Endothelial cell of umbilical vein (primary cell): Measurements from ENCODE around the gene MAML3. TPM values are rescaled to one million over a fixed set of nuclear protein-coding genes. Genes with fewer than 3 reads are reported as not detected.

Experiments
- BruUV-seq: library from RNA; stranded (reverse); fragments of 400-500 nt; replicated peaks from 2 replicates; lab custom pipeline; 2021; lab: Mats Ljungman, UMichigan
- CTCF ChIA-PET: fragments of 300-600, 350-600 bp; sonication (Branson Sonifier 250); formaldehyde crosslinking; loops from one replicate; lab custom pipeline; 2021; ENCODE audit warnings: antibody characterized with exemption, inconsistent platforms; lab: Charles Lee
- POLR2A ChIA-PET: fragments of 300-600, 350-600 bp; sonication (Branson Sonifier 250); formaldehyde crosslinking; loops from one replicate; lab custom pipeline; 2021; ENCODE audit warnings: antibody characterized with exemption, inconsistent platforms; lab: Charles Lee
- DNase-seq: peaks from one replicate; pipeline ENCODE4 v3.0.0-alpha.2; 2011; ENCODE audit warnings: low read depth, low spot score
- FAIRE-seq: peaks from 2 replicates; lab custom pipeline; 2011; peaks lifted over from hg19 to GRCh38; lab: Jason Lieb, UNC
- H2AFZ ChIP-seq: 2 replicates; pipeline ENCODE4 v1.6.0; 2012; ENCODE audit warnings: low read depth, low read length, control low read depth, inconsistent platforms
- H3K27ac ChIP-seq: 2 replicates; pipeline ENCODE4 v1.5.1; 2011; ENCODE audit warnings: low read depth, mild to moderate bottlenecking, control low read depth, low read length, moderate library complexity; ENCODE audit not compliant: insufficient read depth
- H3K27me3 ChIP-seq, 2 experiments: 2 replicates each; pipeline versions ENCODE4 v1.6.0 to v1.6.1; 2011; ENCODE audit warnings: low read length in 2 of 2, mixed read lengths in 1 of 2; ENCODE audit not compliant: control insufficient read depth in 2 of 2, insufficient read depth in 2 of 2
- H3K36me3 ChIP-seq, 2 experiments: 2 replicates in 1 of 2; 3 replicates in 1 of 2; pipeline ENCODE4 v1.5.1; 2011; ENCODE audit warnings: low read length in 2 of 2, mild to moderate bottlenecking in 1 of 2, moderate library complexity in 1 of 2; ENCODE audit not compliant: control insufficient read depth in 2 of 2, insufficient read depth in 2 of 2; ENCODE audit errors: extremely low read depth in 1 of 2
- H3K4me1 ChIP-seq: 3 replicates; pipeline ENCODE4 v1.5.1; 2011; ENCODE audit warnings: mild to moderate bottlenecking, low read length; ENCODE audit not compliant: control insufficient read depth, insufficient read depth; ENCODE audit errors: extremely low read depth
- H3K4me2 ChIP-seq: 2 replicates; pipeline ENCODE4 v1.6.1; 2011; ENCODE audit warnings: low read length, control low read depth, mixed read lengths; ENCODE audit not compliant: insufficient read depth
- H3K4me3 ChIP-seq, 3 experiments: fragments of 200-600 bp in 1 of 3; sonication (generic), shearing (Covaris generic) in 1 of 3; replicated peaks in 1 of 3; 2 replicates each; pipeline ENCODE4 v1.5.1; 2011 to 2016; ENCODE audit warnings: control low read depth in 3 of 3, low read length in 3 of 3, mild to moderate bottlenecking in 2 of 3, inconsistent platforms in 1 of 3, low read depth in 1 of 3, moderate library complexity in 1 of 3; ENCODE audit not compliant: insufficient read depth in 1 of 3
- H3K79me2 ChIP-seq: 2 replicates; pipeline ENCODE4 v1.6.0; 2012; ENCODE audit warnings: low read length, inconsistent platforms; ENCODE audit not compliant: control insufficient read depth, insufficient read depth
- H3K9ac ChIP-seq: replicated peaks from 2 replicates; pipeline ENCODE3; 2011; ENCODE audit warnings: low read length, control low read depth; ENCODE audit not compliant: insufficient read depth; ENCODE audit errors: extremely low read depth
- H3K9me1 ChIP-seq: replicated peaks from 3 replicates; pipeline ENCODE4 v1.6.0; 2011; ENCODE audit warnings: mild to moderate bottlenecking, low read length; ENCODE audit not compliant: control insufficient read depth, insufficient read depth; ENCODE audit errors: extremely low read depth
- H3K9me3 ChIP-seq: replicated peaks from 2 replicates; pipeline ENCODE4 v1.5.1; 2012; ENCODE audit warnings: low read length, inconsistent platforms; ENCODE audit not compliant: control insufficient read depth, insufficient read depth
- H4K20me1 ChIP-seq: replicated peaks from 2 replicates; pipeline ENCODE3; 2011; ENCODE audit warnings: mild to moderate bottlenecking, low read length; ENCODE audit not compliant: control insufficient read depth, insufficient read depth; ENCODE audit errors: extremely low read depth
- EZH2 ChIP-seq: IDR thresholded peaks from 2 replicates; pipeline ENCODE4 v1.6.1; 2012; ENCODE audit warnings: borderline replicate concordance, low read depth, mild to moderate bottlenecking, moderate library complexity, low read length, inconsistent platforms; ENCODE audit not compliant: severe bottlenecking
- FOS ChIP-seq: IDR thresholded peaks from 2 replicates; pipeline ENCODE4 v1.6.1; 2011; ENCODE audit warnings: mild to moderate bottlenecking, low read length, moderate library complexity, borderline replicate concordance; ENCODE audit not compliant: insufficient read depth
- GATA2 ChIP-seq: IDR thresholded peaks from 2 replicates; pipeline ENCODE4 v1.7.0; 2011; ENCODE audit warnings: low read depth, mild to moderate bottlenecking, moderate library complexity, mixed read lengths, low read length; ENCODE audit not compliant: insufficient read length, insufficient read depth
- JUN ChIP-seq: IDR thresholded peaks from 2 replicates; pipeline ENCODE4 v1.6.1; 2011; ENCODE audit warnings: borderline replicate concordance, low read depth; ENCODE audit not compliant: insufficient read length, insufficient read depth
- MYC ChIP-seq: IDR thresholded peaks from one replicate; pipeline ENCODE4 v1.6.1; 2011; ENCODE audit warnings: mild to moderate bottlenecking, low read depth, low read length
- POLR2A ChIP-seq: IDR thresholded peaks from 2 replicates; pipeline ENCODE4 v1.6.1; 2012; ENCODE audit warnings: low read depth, mild to moderate bottlenecking, control low read depth, low read length
- POLR2AphosphoS5 ChIP-seq: IDR thresholded peaks from 2 replicates; pipeline ENCODE4 v1.6.1; 2012; ENCODE audit warnings: low read depth, mild to moderate bottlenecking, control low read depth, low read length, moderate library complexity; ENCODE audit not compliant: insufficient read depth
- dilution Hi-C: fragments of 300-500 bp; cut with MboI; formaldehyde crosslinking; loops from one replicate; pipeline ENCODE4 v1.15.0; 2019; ENCODE audit warnings: low sequenced_read_pairs; ENCODE audit not compliant: extremely low pct_ligation_motif_present
- intact Hi-C: fragments of 100-400 bp; cut with micrococcal nuclease; formaldehyde crosslinking; loops from one replicate; pipeline ENCODE4 v1.10.0; 2022
- polyA plus RNA-seq, 4 experiments: library from polyadenylated mRNA; depleted of rRNA in 3 of 4; stranded (reverse) in 3 of 4; unstranded in 1 of 4; fragments of >200 nt; gene quantifications; 2 replicates each; pipeline versions ENCODE4 v1.2.1 to v1.2.3, GENCODE V29; 2011 to 2012; ENCODE audit warnings: missing spikeins in 1 of 4
- total RNA-seq: library from RNA; stranded (reverse); gene quantifications from 2 replicates; pipeline ENCODE4 v1.2.3, GENCODE V29; 2021
- TF ChIP-seq, protein P1 (sequence below): IDR thresholded peaks from 2 replicates; pipeline ENCODE4 v1.6.1; 2011; ENCODE audit not compliant: insufficient read depth, insufficient read length
- TF ChIP-seq, protein P2 (sequence below), 2 donors: IDR thresholded peaks; 1 replicate in 1 of 2; 2 replicates in 1 of 2; pipeline ENCODE4 v1.5.1; 2011; ENCODE audit warnings: low read length in 2 of 2, mild to moderate bottlenecking in 2 of 2, moderate library complexity in 2 of 2, control low read depth in 1 of 2, inconsistent platforms in 1 of 2, low read depth in 1 of 2; ENCODE audit not compliant: insufficient read depth in 1 of 2; ENCODE audit errors: extremely low read depth in 1 of 2

The MAML3 gene
- total and polyA plus RNA-seq, 2 donors (not counting 3 experiments of a cell fraction or from before 2014, with no cell fraction given), result 14.0 to 20.3 TPM

DNA sequence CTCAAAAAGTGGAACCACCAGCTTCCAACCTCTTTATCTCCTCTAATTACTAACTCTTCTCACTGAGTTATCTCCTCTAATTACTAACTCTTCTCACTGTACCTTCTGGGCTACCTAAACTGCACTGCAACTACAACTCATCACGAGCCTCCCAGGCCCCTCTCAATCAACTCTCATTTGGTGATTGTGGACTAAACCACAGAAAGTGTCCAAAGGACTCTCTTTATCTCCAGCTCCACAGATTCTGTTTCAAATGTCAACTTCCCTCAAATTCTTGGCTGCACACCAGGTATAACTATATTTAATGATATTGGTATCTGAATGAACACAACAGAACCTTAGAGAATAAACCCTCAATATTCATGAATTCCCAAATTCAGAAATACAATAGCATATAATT, 182.9 kb downstream of the MAML3 start:
- no peaks in the 10 kb centered on the region for H4K20me1 ChIP-seq
- no TSS peak for BruUV-seq
- no peaks in the 10 kb centered on the region for H3K79me2 ChIP-seq
- H3K4me3 ChIP-seq, result no peak overlapping the region
- intact Hi-C loops (no loop called here), dilution Hi-C loops (no loop called here)
- CTCF ChIA-PET, result interaction anchor here (1.2 kb wide), 1 partner anchor 80 kb away, joined by 5 read pairs; no protein-coding TSS in a partner anchor
- TF ChIP-seq EZH2 (no peak), POLR2AphosphoS5 (no peak), JUN (no peak), POLR2A (no peak)
- no peak overlapping the region for H3K27ac ChIP-seq
- DNase-seq (peak; percentile 22), FAIRE-seq (no peak)
- no peaks in the 10 kb centered on the region for H3K9me1 ChIP-seq
- no peak overlapping the region for H2AFZ ChIP-seq
- H3K9ac ChIP-seq, result no peak overlapping the region
- POLR2A ChIA-PET, result no interaction called here
- H3K36me3 ChIP-seq, result no peaks in the 10 kb centered on the region
- peaks cover 18% of the 10 kb centered on the region for H3K4me1 ChIP-seq
- no peaks in the 10 kb centered on the region for H3K9me3 ChIP-seq
- no peak overlapping the region for H3K4me2 ChIP-seq
- no peaks in the 10 kb centered on the region for H3K27me3 ChIP-seq

DNA sequence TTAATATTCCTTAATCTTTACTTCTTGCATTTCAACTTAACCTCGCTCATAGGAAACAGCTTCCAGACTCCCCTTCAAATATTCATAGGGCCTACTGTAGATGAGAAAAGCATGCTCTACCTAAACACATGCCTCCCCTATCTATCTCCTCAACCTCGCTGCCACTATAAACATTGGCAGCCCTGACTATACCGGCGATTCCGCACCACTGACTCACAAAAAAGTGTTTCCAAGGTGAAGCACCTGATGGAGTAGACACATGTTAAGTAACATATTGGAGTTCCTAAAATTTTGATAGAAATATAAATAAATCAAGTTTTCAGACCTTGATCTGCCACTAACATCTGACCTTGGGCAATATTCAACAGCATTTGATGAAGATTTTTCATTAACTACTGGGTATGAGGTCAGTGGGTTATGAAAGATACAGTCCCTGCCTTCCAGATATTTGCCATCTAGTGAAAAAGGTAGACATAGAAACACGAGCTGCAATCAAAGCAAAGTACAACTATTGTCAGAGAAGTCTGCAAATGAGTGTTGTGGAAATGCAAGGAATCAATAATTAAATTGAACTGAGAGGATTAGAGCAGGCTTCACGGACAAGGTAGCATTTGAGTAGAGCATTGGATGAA, 184.2 kb downstream of the MAML3 start:
- H3K9ac ChIP-seq, result no peak overlapping the region
- CTCF ChIA-PET, result interaction anchor here (0.8 kb wide), 1 partner anchor 9 kb away, joined by 3 read pairs; no protein-coding TSS in a partner anchor

More for the DNA sequence above, 184.2 kb downstream of the MAML3 start:
- TF ChIP-seq MYC (no peak), GATA2 (no peak), POLR2AphosphoS5 (no peak), POLR2A (no peak), EZH2 (no peak), JUN (no peak), FOS (no peak)
- TF ChIP-seq, protein P1, sequence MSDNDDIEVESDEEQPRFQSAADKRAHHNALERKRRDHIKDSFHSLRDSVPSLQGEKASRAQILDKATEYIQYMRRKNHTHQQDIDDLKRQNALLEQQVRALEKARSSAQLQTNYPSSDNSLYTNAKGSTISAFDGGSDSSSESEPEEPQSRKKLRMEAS, result no peak
- TF ChIP-seq, protein P2, sequence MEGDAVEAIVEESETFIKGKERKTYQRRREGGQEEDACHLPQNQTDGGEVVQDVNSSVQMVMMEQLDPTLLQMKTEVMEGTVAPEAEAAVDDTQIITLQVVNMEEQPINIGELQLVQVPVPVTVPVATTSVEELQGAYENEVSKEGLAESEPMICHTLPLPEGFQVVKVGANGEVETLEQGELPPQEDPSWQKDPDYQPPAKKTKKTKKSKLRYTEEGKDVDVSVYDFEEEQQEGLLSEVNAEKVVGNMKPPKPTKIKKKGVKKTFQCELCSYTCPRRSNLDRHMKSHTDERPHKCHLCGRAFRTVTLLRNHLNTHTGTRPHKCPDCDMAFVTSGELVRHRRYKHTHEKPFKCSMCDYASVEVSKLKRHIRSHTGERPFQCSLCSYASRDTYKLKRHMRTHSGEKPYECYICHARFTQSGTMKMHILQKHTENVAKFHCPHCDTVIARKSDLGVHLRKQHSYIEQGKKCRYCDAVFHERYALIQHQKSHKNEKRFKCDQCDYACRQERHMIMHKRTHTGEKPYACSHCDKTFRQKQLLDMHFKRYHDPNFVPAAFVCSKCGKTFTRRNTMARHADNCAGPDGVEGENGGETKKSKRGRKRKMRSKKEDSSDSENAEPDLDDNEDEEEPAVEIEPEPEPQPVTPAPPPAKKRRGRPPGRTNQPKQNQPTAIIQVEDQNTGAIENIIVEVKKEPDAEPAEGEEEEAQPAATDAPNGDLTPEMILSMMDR (IDR thresholded peaks at IDR 0.05; ENCODE audit: extremely low read depth in 1 of 2, insufficient read depth in 1 of 2, low read depth in 1 of 2, low read length in 2 of 2), result no peak
- no peaks in the 10 kb centered on the region for H3K36me3 ChIP-seq
- no peak for FAIRE-seq
- H3K4me2 ChIP-seq, result no peak overlapping the region
- no peaks in the 10 kb centered on the region for H3K9me1 ChIP-seq
- H3K27me3 ChIP-seq, result no peaks in the 10 kb centered on the region
- no peaks in the 10 kb centered on the region for H4K20me1 ChIP-seq
- POLR2A ChIA-PET, result no interaction called here
- no peaks in the 10 kb centered on the region for H3K9me3 ChIP-seq
- dilution Hi-C loops, result no loop called here
- no peak overlapping the region for H3K27ac ChIP-seq
- intact Hi-C loops, result no loop called here
- BruUV-seq, result no TSS peak
- DNase-seq, result no peak
- H3K4me3 ChIP-seq, result no peak overlapping the region
- no peak overlapping the region for H2AFZ ChIP-seq
- peaks cover 7% of the 10 kb centered on the region for H3K4me1 ChIP-seq
- no peaks in the 10 kb centered on the region for H3K79me2 ChIP-seq
